Stimulated activated naive B cell treated with anti-CD40 and anti-IgM and Interleukin-4, amounts not matched to agents 10 μg/mL and 1 μg/mL and 100 μg/mL, for 72 hours (primary cell): Measurements from ENCODE around the gene WNT6.
"Not testable (repeated sequence)": the region's sequence is repeated elsewhere in the genome, so short reads cannot be mapped to it uniquely, and the experiment has no call there.

Experiments used
- ATAC-seq, 2 donors: fragments of 150-1000 bp; cut with Tn5 transposase; replicated peaks; 2 replicates each; pipeline ENCODE4 v1.10.0; 2021; ENCODE audit warnings: moderate library complexity in 1 of 2
- DNase-seq: peaks from one replicate; pipeline ENCODE4 v3.0.0; 2021
- H3K27ac Mint-ChIP-seq: one replicate; pipeline ENCODE4 v1.8.0; 2022; ENCODE audit warnings: mild to moderate bottlenecking, mixed read lengths
- H3K27me3 Mint-ChIP-seq, 2 donors: one replicate each; pipeline ENCODE4 v1.8.0; 2022; ENCODE audit warnings: mixed read lengths in 2 of 2
- H3K36me3 Mint-ChIP-seq, 2 donors: one replicate each; pipeline ENCODE4 v1.8.0; 2022; ENCODE audit warnings: mixed read lengths in 2 of 2, mild to moderate bottlenecking in 1 of 2
- H3K4me1 Mint-ChIP-seq, 2 donors: one replicate each; pipeline ENCODE4 v1.8.0; 2022; ENCODE audit warnings: mixed read lengths in 2 of 2, mild to moderate bottlenecking in 1 of 2
- H3K4me3 Mint-ChIP-seq, 2 donors: one replicate each; pipeline ENCODE4 v1.8.0; 2022; ENCODE audit warnings: mild to moderate bottlenecking in 2 of 2, mixed read lengths in 2 of 2, moderate library complexity in 1 of 2
- H3K9me3 Mint-ChIP-seq, 2 donors: one replicate each; pipeline ENCODE4 v1.8.0; 2022; ENCODE audit warnings: mixed read lengths in 2 of 2, mild to moderate bottlenecking in 1 of 2

WNT6 gene

DNA sequence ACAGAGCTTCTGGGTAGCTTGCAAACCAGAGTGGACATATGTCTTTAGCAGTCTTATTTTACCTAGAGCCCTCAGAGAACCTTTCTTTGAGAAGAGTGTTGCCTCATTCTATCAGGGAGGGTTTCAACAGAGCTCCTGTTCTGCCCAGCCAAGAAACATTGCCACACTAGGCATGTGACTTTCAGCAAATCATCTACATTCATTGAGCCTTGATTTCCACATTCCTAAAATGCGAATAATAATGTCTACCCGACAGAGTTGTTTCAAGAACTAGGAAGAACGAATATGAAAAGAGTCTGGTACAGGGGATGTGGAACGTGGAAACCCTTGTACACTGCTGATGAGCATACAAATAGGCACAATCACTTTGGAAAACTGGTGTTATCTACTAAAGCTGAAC is 20.2 kb upstream of the WNT6 start:
- ATAC-seq = no peak
- Mint-ChIP-seq H3K4me3 (no peak overlapping the region), H3K36me3 (peaks cover 0 to 2% of the 10 kb centered on the region in 2 donors), H3K4me1 (no peaks in the 10 kb centered on the region), H3K27me3 (peaks cover 27 to 68% of the 10 kb centered on the region in 2 donors), H3K9me3 (peaks cover 9 to 11% of the 10 kb centered on the region in 2 donors), H3K27ac (no peak overlapping the region)
- DNase-seq = no peak

DNA sequence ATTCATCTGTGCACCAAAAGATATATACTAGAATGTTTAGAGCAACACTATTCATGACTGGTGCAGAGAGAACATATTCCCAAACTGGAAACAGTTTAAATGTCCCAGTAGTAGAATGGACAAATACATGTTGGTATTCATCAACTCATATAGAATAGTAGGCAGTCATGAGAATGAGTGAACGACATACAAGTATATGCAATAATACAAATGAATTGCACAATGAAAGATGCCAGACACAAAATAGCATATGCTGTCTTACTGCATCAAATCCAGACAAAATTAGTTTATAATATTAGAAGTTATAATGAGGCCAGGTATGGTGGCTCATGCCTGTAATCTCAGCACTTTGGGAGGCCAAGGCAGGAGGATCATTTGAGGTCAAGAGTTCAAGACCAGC is 19.7 kb upstream of the WNT6 start:
- no peak overlapping the region for H3K27ac Mint-ChIP-seq
- H3K36me3 Mint-ChIP-seq = peaks cover 0 to 3% of the 10 kb centered on the region in 2 donors
- peaks cover 10 to 11% of the 10 kb centered on the region in 2 donors for H3K9me3 Mint-ChIP-seq
- H3K4me1 Mint-ChIP-seq = no peaks in the 10 kb centered on the region
- H3K4me3 Mint-ChIP-seq = no peak overlapping the region
- DNase-seq = no peak
- ATAC-seq = no peak
- H3K27me3 Mint-ChIP-seq = peaks cover 24 to 64% of the 10 kb centered on the region in 2 donors

DNA sequence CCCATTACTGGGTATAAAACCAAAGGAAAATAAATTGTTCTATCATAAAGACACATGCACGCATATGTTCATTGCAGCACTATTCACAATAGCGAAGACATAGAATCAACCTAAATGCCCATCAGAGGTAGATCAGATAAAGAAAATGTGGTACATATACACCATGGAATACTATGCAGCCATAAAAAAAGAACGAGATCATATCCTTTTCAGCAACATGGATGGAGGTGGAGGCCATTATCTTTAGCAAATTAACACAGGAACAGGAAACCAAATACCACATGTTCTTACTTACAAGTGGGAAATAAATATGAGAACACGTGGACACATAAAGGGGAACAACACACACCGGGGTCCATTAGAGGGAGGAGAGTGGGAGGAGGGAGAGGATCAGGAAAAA is 15.3 kb upstream of the WNT6 start:
- ATAC-seq, H3K4me3 Mint-ChIP-seq, DNase-seq, H3K4me1 Mint-ChIP-seq, H3K36me3 Mint-ChIP-seq, H3K27ac Mint-ChIP-seq, H3K9me3 Mint-ChIP-seq: not testable (repeated sequence)
- H3K27me3 Mint-ChIP-seq = peaks cover 10 to 38% of the 10 kb centered on the region in 2 donors

DNA sequence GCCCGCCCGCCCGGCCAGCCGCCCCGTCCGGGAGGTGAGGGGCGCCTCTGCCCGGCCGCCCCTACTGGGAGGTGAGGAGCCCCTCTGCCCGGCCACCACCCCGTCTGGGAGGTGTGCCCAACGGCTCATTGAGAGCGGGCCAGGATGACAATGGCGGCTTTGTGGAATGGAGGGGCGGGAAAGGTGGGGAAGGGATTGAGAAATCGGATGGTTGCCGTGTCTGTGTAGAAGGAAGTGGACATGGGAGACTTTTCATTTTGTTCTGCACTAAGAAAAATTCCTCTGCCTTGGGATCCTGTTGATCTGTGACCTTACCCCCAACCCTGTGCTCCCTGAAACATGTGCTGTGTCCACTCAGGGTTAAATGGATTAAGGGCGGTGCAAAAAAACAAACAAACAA is 12.6 kb upstream of the WNT6 start:
- H3K4me3 Mint-ChIP-seq, H3K9me3 Mint-ChIP-seq, H3K36me3 Mint-ChIP-seq, ATAC-seq, H3K27ac Mint-ChIP-seq, H3K4me1 Mint-ChIP-seq, DNase-seq: not testable (repeated sequence)
- H3K27me3 Mint-ChIP-seq = peaks cover 22 to 33% of the 10 kb centered on the region in 2 donors

DNA sequence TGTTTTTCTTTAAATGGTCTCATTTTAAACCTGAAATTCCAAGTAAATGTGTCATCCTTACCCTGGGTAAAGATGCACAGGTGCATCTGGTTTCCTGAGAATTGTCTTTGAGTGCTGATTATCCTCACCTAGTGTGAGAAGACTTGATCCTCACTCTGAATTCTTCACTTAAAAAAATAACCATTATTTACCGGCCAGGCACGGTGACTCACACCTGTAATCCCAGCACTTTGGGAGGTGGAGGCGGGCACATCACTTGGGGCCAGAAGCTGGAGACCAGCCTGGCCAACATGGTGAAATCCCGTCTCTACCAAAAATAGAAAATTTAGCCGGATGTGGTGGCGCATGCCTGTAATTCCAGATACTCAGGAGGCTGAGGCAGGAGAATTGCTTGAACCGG is 9.9 kb upstream of the WNT6 start:
- Mint-ChIP-seq H3K27ac (no peak overlapping the region), H3K9me3 (no peaks in the 10 kb centered on the region), H3K27me3 (peaks cover 37 to 38% of the 10 kb centered on the region in 2 donors), H3K4me3 (no peak overlapping the region), H3K36me3 (no peaks in the 10 kb centered on the region), H3K4me1 (peaks cover 4 to 9% of the 10 kb centered on the region in 2 donors)
- DNase-seq = no peak
- ATAC-seq = no peak

DNA sequence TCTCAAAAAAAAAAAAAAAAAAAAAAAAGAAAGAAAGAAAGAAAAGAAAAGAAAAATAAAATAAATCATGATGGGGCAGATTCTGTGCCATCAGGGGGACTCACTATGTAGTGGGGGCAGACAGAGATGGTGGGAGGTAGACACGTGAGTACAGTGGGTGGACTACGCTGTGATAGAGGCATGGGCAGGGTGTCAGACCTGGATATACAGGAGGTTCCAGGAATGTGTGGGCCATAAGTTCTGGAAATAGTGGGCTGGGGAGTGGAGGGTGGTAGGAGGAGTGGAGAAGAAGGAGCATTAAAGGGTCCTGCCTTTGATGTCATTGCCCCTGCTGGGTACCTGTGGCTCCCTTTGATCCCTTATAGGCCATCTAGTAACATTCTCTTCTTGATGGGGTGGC is 8.8 kb upstream of the WNT6 start:
- Mint-ChIP-seq H3K27me3 (peaks cover 48 to 49% of the 10 kb centered on the region in 2 donors), H3K4me3 (no peak overlapping the region)
- ATAC-seq = no peak

DNA sequence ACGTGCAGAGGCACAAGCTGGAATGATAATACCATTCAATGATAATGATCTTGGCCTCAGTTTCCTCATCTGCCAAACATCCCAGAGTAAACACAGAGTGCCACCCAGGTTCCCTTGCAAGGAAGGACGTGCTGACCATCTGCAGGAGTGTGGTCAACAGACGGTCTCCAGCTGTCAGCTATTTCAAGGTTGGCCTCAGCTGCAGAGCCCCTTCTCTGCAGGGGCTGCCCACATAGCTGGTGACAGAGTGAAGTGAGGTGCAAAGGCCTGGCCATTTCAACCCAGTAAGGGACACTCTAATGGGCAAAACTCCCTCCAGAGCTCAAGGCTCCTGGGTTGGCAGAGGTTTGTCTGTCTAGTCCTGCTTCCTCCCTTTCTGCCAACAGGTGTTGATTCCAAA is 8.3 kb upstream of the WNT6 start:
- DNase-seq (no peak), ATAC-seq (no peak)
- Mint-ChIP-seq H3K9me3 (no peaks in the 10 kb centered on the region), H3K36me3 (no peaks in the 10 kb centered on the region), H3K27me3 (peaks cover 53 to 54% of the 10 kb centered on the region in 2 donors), H3K4me1 (peaks cover 7 to 9% of the 10 kb centered on the region in 2 donors), H3K27ac (no peak overlapping the region), H3K4me3 (no peak overlapping the region)

More for the DNA sequence above, 8.8 kb upstream of the WNT6 start:
- Mint-ChIP-seq H3K36me3 (no peaks in the 10 kb centered on the region), H3K27ac (no peak overlapping the region), H3K4me1 (peaks cover 7 to 9% of the 10 kb centered on the region in 2 donors), H3K9me3 (no peaks in the 10 kb centered on the region)
- DNase-seq = no peak

DNA sequence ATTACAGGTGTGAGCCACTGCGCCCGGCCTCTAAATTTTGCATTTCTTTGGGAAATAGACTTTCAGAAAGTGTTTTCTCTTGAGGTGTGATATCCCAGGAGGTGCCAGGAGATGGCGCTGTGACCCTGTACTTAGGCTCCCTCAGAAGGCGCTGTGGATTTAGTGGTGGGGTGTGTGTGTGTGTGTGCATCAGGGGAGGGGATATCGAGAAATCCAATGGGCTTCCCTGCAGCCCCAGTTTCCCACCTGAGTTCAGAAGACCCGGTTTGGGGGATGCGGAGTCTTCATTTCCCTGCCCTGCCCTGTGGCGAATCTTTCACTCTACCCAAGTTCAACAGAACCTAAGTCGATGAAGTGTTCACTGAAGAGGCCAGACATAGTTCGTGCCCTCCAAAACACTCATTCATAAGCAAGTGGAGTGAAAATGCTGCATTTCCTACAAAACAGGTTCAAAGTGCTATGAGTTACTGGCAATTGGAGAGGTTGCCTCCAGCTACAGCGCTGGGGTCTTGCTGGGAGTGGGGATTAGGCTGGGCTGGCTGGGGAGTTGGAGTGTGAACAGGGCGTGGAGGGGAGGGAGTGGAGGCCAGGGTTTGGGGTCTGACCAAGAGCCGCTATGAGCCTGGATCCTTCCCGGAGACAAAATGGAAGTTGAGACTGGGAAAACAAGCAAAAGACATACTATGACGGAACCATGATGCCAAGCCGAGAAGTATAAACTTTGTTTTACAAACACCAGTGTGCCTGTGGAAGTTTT is 6.5 kb upstream of the WNT6 start:
- Mint-ChIP-seq H3K4me1 (peaks cover 4 to 9% of the 10 kb centered on the region in 2 donors), H3K4me3 (no peak overlapping the region), H3K9me3 (no peaks in the 10 kb centered on the region), H3K27me3 (peaks cover 68 to 71% of the 10 kb centered on the region in 2 donors), H3K36me3 (no peaks in the 10 kb centered on the region), H3K27ac (peak overlapping the region; percentile 37)
- DNase-seq (peak; percentile 25), ATAC-seq (peak; percentile 72 to 76)

DNA sequence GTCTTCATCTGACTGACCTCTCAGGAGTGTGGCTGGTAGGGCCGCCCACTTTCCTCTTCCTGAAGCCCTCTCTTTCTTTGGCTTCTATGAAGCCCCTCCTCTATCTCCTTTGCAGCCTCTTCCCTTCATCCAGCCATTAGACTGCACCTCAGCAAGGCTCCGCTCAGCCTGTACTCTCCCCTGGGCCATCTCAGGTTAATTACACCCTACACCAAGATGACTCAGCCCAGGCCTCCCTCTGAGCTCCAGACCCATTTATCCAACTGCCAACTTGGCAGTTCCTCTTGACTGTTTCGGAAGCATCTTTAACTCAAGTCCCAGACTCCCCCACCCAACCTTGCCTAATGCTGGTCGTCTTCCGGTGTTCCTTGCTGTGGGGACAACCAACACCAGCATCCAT is 5.8 kb upstream of the WNT6 start:
- no peak overlapping the region for H3K27ac Mint-ChIP-seq
- peaks cover 74 to 78% of the 10 kb centered on the region in 2 donors for H3K27me3 Mint-ChIP-seq
- ATAC-seq (peak in 1 of 2 donors; percentile 47), DNase-seq (no peak)
- H3K4me1 Mint-ChIP-seq = peaks cover 4 to 16% of the 10 kb centered on the region in 2 donors
- H3K9me3 Mint-ChIP-seq = no peaks in the 10 kb centered on the region
- no peaks in the 10 kb centered on the region for H3K36me3 Mint-ChIP-seq
- no peak overlapping the region for H3K4me3 Mint-ChIP-seq

DNA sequence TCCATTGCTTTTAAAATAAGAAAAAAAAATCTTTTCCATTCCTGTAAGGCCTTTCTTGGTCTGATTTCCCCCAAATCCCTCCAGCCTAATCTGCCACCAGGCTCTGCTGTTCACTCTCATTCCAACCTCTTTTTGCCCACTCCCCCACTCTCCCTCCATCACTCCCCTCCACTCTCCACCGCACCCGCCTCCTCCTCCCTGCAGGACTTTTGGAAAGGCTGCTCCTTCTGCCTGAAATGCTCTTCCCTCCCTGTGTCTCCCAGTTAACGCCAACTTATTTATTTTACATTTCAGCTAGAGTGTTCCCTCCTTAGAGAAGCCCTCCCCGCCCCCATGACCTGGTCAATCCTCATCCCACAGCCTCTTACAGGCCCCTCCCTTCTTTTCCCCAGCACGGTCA is 4.7 kb upstream of the WNT6 start:
- Mint-ChIP-seq H3K27me3 (peaks cover 81 to 86% of the 10 kb centered on the region in 2 donors), H3K36me3 (no peaks in the 10 kb centered on the region), H3K9me3 (no peaks in the 10 kb centered on the region), H3K4me1 (peaks cover 4 to 22% of the 10 kb centered on the region in 2 donors), H3K27ac (no peak overlapping the region), H3K4me3 (no peak overlapping the region)
- no peak for ATAC-seq
- no peak for DNase-seq

DNA sequence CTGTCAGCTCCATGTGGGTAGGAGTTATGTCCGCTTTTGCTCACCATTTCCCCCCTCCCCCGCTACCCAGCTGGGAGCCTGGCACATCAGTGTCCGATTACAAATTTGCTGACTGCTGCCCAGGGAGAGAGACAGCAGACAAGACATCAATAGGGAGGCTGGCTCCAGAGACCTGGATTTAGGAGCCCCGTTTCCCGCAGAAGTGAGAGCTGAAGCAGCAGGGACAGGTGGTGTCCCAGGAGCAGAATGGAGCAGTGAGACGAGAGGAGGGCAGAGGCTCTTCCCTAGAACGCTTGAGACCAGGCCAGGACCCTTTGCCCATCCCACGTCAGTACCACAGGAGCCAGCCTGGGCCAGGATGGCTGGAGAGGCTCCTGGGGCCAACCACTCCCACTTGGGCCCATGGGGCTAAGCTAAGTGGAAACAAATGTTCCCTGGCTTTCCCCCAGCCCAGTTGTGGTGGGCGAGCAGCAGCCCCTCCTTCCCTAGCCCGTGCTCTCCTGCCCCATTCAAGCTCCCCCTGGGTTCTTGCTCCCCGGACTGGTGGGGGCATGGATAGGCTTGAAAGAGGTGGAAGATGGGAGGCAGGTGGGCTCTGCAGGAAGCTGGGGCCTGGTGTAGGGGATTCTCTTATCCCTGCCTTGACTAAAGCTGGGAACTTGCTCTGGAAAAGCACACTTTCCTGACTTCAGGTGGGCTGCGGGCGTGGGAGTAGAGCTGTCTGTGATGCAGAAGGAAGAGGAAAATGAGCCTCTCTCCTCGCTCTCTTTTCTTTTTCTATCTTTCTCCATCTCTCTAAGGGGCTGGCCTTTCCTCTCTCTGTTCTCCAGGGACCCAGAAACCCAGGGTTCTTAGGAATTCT is 4.1 kb upstream of the WNT6 start:
- H3K27me3 Mint-ChIP-seq = peaks cover 81 to 86% of the 10 kb centered on the region in 2 donors
- H3K9me3 Mint-ChIP-seq = no peaks in the 10 kb centered on the region
- H3K4me3 Mint-ChIP-seq = no peak overlapping the region
- no peaks in the 10 kb centered on the region for H3K36me3 Mint-ChIP-seq
- peaks cover 11 to 29% of the 10 kb centered on the region in 2 donors for H3K4me1 Mint-ChIP-seq
- DNase-seq = no peak
- H3K27ac Mint-ChIP-seq = no peak overlapping the region
- ATAC-seq = no peak

DNA sequence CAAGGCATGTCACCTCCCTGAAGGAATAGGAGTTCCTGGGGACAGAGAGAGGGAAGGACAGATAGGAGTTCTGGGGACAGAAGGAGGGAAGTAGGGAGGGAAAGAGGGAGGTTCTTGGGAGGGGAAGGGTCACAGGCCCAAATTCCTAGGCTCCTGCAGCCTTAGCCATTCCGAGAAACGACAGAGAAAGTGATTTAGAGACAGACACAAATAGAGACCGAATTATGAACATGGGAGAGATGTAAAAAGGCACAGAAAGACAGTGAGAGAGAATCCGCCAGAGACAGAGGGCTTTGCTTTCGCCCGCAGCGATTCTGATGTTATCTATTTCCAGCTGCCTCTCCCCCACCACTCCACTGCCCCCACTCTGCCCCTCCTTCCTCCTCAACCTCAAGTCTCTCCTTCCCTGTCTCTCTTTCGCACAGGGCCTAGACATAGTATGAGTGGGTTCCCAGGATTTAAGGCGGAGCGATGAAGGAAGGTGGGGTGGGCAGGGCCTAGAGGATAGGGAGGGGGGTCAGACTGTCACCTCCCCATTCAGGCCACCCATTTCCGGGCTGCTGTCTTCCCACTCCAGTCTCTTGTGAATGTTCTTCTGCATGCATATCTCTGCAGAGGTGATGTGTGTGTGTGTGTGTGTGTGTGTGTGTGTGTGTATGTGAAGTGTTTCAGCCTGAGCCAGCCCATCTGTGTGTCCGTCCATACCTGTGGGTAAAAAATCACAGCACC is 3.3 kb upstream of the WNT6 start:
- Mint-ChIP-seq H3K36me3 (no peaks in the 10 kb centered on the region), H3K9me3 (no peaks in the 10 kb centered on the region), H3K4me1 (peaks cover 15 to 35% of the 10 kb centered on the region in 2 donors), H3K4me3 (no peak overlapping the region), H3K27ac (no peak overlapping the region), H3K27me3 (peaks cover 80 to 86% of the 10 kb centered on the region in 2 donors)
- DNase-seq = no peak
- no peak for ATAC-seq

DNA sequence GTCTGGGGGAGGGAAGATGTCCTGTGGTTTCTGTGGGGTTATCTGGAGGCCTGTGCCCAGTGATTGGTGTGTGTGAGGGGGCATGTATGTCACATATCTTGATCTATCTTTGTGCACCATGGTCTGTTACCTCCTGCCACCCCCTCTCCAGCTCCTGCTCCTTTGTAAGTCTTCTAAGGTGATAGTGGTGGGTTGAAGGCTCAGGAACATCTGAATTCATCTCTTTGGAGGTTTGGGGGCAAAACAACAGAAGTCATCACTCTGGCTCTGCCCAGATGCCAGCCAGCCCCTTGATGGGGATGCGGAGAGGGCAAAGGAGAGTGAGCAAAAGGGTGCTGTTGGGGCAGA is 2.7 kb upstream of the WNT6 start:
- Mint-ChIP-seq H3K36me3 (no peaks in the 10 kb centered on the region), H3K9me3 (no peaks in the 10 kb centered on the region), H3K27me3 (peaks cover 85 to 90% of the 10 kb centered on the region in 2 donors), H3K4me3 (no peak overlapping the region), H3K4me1 (peaks cover 15 to 35% of the 10 kb centered on the region in 2 donors), H3K27ac (no peak overlapping the region)
- no peak for DNase-seq
- ATAC-seq = no peak

DNA sequence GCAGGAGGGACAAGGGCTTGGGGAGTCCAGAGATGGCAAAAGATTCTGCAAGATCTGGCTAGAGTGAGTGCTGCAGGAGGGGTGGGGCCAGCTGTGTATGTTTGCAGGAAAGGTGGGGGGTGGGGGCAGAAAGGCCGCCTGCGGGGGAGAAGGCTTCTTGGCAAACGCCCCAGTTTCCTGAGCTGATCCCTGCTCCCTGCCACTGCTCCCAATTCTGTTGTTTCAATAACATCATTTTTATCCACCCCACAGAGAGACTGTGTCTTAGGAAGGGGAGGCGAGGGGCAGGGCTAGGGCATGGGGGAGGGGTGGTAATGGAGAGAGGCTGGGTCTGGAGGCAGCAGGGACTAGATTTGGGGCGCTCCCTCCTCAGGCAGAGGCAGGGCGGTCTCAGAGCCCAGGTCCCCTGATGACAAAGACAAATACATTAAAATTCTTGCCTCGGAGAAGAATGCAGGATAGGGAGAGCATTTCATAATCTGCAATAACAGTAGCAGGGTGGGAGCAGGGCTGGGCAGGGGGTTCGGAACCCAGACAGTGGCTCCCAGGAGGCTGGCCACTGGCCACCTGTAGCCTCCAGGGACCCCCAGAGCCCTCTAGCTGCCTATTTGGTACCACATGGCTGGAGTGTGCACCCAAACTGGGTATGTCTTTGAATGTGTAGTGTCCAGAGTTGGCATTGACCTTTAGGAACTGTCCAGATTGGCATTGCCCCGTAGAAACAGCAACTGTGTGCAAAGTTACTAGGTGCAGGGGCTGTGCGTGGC is 2.1 kb upstream of the WNT6 start:
- H3K9me3 Mint-ChIP-seq = no peaks in the 10 kb centered on the region
- peaks cover 87 to 94% of the 10 kb centered on the region in 2 donors for H3K27me3 Mint-ChIP-seq
- no peak overlapping the region for H3K4me3 Mint-ChIP-seq
- DNase-seq (no peak), ATAC-seq (no peak)
- no peak overlapping the region for H3K27ac Mint-ChIP-seq
- H3K4me1 Mint-ChIP-seq = peaks cover 15 to 35% of the 10 kb centered on the region in 2 donors
- H3K36me3 Mint-ChIP-seq = no peaks in the 10 kb centered on the region
